Glomerular endothelial cell (primary cell): Measurements from ENCODE around the gene RFXANK. TPM values are rescaled to one million over a fixed set of nuclear protein-coding genes. Genes with fewer than 3 reads are reported as not detected.
"Not testable (repeated sequence)": the region's sequence is repeated elsewhere in the genome, so short reads cannot be mapped to it uniquely, and the experiment has no call there.

Experiments
- DNase-seq: peaks from one replicate; pipeline ENCODE4 v3.0.0-alpha.2; 2011; ENCODE audit warnings: low read depth, low spot score; ENCODE audit errors: extremely low read depth
- total RNA-seq: library from RNA; depleted of rRNA; stranded (reverse); fragments of >200 nt; gene quantifications from 2 replicates; pipeline ENCODE4 v1.2.3, GENCODE V29; 2015

Gene RFXANK
- total RNA-seq, 1 donor from 2014 or later = 89.3 TPM

DNA sequence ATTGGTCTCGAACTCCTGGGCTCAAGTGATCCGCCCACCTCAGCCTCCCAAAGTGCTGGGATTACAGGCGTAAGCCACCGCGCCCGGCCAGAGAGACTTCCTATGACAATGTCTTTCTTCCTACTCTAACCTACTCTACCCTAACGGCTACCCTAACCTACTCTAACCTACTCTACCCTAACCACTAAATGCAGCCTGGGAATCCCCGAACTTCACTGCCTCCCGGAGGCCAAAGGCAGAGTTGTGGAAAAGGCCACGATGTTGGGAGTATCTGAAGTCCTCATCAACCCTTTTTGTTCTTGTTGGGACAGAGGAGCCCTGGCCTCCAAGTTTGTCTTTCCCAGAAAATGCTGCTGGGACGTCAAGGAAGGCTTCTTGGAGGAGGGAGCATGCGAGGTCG lies 12.1 kb downstream of the RFXANK start:
- DNase-seq = no peak

- no peak for DNase-seq
These were observed 13.7 kb downstream of the RFXANK start for GRCh38 chr19:19205416-19206410.

DNA sequence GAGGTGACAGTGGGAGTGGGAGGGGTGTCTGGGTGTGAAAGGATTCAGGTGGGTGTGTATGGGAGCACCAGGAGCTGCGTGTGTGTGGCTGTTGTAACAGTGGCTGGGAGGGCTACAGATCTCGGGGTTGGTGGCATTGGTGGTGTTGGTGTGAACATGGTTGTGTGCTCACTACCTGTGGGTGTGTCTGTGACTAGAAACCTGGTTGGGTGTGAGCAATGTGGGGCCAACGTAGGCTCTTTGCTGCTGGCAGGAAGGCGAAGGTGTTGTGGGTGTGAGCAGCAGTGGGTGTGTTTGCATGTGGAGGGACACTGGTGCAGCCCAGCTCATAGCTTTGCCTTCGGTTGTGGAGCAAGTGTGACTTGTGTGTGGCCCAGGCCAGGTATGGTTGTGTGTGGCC lies 14.9 kb downstream of the RFXANK start:
- no peak for DNase-seq

GRCh38 chr19:19207637-19208572 lies 15.8 kb downstream of the RFXANK start:
- DNase-seq = no peak

GRCh38 chr19:19209372-19209771 lies 17.3 kb downstream of the RFXANK start:
- DNase-seq = no peak

DNA sequence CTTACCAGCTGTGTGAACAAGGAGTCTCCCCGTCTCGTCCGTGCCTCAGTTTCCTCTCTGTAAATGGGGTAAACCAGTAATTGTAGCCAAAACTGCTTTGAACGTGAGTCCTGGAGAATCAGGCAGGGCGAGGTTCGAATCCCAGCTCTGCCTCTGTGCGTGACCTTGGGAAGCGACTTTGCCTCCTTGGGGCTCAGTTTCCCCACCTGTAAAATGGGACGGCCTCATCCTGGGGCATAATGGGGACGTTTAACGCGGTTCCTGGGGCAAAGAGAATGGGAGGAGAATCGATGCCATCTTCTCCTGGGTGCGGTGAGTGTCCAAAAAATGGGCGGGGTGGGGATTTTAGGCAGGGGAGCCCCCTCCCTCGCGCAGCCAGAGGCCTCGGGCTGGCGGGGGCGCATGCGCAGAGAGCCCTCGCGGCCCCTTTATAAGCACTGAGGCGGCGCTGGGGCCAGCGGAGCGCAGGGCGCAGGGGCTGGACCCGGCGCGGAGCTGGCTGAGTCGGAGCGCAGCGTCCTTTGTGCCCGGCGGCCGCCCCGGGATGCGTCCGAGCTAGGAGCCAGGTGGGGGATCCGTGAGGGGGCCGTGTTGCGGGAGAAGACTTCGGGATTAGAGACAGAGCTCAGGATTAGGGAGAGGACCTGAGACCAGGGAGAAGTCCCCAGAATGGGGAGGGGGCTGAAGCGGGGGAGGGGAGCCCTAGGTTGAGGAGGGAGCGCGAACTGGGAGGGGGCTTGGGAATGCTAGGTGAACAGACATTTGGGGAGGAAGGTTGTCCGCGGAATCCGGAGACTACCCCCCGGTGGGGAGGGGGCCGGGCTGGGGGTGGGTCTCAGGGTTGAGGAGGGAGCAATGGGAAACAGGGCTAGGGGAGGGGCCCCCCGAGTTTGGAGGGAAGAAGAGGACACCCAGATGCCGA lies 19.7 kb downstream of the RFXANK start, which contains the start of gene NCAN:
TSS of gene NCAN (plus strand) at position 460 of the 922 bp plus-strand sequence. CDS start 4,996 bp downstream, outside the sequence.
- no peak for DNase-seq

- no peak for DNase-seq
These were observed 20.9 kb downstream of the RFXANK start for GRCh38 chr19:19212916-19213315.

GRCh38 chr19:19213426-19214158 lies 21.5 kb downstream of the RFXANK start:
- DNase-seq = no peak

- no peak for DNase-seq
These were observed 22.1 kb downstream of the RFXANK start for GRCh38 chr19:19214159-19214490.

DNA sequence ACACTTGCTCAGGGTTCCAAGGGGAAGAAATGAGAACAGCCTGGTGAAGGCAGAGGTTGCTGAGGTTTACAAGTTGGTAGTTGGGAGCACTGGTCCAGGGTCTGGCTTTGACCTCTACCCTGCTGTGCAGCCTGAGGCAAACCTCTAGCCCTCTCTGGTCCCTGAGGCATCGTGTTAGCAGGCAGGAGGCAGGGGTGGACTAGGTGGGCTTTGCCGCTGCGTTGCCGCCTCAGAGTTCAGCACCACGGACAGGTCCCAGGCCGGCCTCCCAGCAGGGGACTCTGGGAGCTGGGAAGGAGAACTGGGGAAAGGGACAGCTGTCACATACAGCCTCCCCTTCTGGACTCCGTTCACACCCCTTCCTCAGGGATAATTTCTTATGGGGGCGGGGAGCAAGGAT lies 22.8 kb downstream of the RFXANK start:
- DNase-seq = no peak

- no peak for DNase-seq
These were observed 23.7 kb downstream of the RFXANK start for GRCh38 chr19:19215792-19216191.

- DNase-seq = no peak
These were observed 25.0 kb downstream of the RFXANK start for GRCh38 chr19:19217099-19217498.

DNA sequence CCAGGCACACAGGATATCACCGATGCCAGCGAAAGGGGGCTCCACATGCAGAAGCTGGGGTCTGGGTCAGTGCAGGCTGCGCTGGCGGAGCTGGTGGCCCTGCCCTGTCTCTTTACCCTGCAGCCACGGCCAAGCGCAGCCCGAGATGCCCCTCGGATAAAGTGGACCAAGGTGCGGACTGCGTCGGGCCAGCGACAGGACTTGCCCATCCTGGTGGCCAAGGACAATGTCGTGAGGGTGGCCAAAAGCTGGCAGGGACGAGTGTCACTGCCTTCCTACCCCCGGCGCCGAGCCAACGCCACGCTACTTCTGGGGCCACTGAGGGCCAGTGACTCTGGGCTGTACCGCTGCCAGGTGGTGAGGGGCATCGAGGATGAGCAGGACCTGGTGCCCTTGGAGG lies 26.9 kb downstream of the RFXANK start:
- DNase-seq = no peak

GRCh38 chr19:19221000-19221399 lies 28.9 kb downstream of the RFXANK start:
- not testable (repeated sequence) for DNase-seq

- no peak for DNase-seq
These were observed 31.0 kb downstream of the RFXANK start for GRCh38 chr19:19223060-19223459.

- DNase-seq = no peak
These were observed 31.6 kb downstream of the RFXANK start for GRCh38 chr19:19223636-19224035.

- no peak for DNase-seq
These were observed 32.2 kb downstream of the RFXANK start for GRCh38 chr19:19224150-19224851.

GRCh38 chr19:19224852-19225494 lies 32.9 kb downstream of the RFXANK start:
- DNase-seq = no peak
